Glutamatergic neuron (in vitro differentiated cells): ENCODE measurements around the gene ATP5MG. TPM values are rescaled to one million over a fixed set of nuclear protein-coding genes. Genes with fewer than 3 reads are reported as not detected.

Experiments
- DNase-seq: peaks from one replicate; pipeline ENCODE4 v3.0.0; 2022
- H3K27ac Mint-ChIP-seq: one replicate; pipeline ENCODE4 v1.8.0; 2020; ENCODE audit warnings: mild to moderate bottlenecking, mixed read lengths, inconsistent platforms; ENCODE audit not compliant: unreplicated experiment
- H3K27me3 Mint-ChIP-seq: one replicate; pipeline ENCODE4 v1.8.0; 2020; ENCODE audit warnings: mild to moderate bottlenecking, moderate library complexity, mixed read lengths, inconsistent platforms; ENCODE audit not compliant: unreplicated experiment
- H3K36me3 Mint-ChIP-seq: one replicate; pipeline ENCODE4 v1.8.0; 2020; ENCODE audit warnings: mild to moderate bottlenecking, mixed read lengths, inconsistent platforms; ENCODE audit not compliant: unreplicated experiment
- H3K4me1 Mint-ChIP-seq: one replicate; pipeline ENCODE4 v1.8.0; 2020; ENCODE audit warnings: mild to moderate bottlenecking, low read depth, mixed read lengths, inconsistent platforms; ENCODE audit not compliant: unreplicated experiment
- H3K4me3 Mint-ChIP-seq: one replicate; pipeline ENCODE4 v1.8.0; 2020; ENCODE audit warnings: mild to moderate bottlenecking, mixed read lengths, inconsistent platforms; ENCODE audit not compliant: unreplicated experiment
- H3K9me3 Mint-ChIP-seq: one replicate; pipeline ENCODE4 v1.8.0; 2020; ENCODE audit warnings: mild to moderate bottlenecking, moderate library complexity, mixed read lengths, inconsistent platforms; ENCODE audit not compliant: unreplicated experiment
- total RNA-seq: library from RNA; stranded (reverse); fragmentation: NEBNext Ultra II Directional; extraction: Animal tissue kit (Norgen Biotek cat#: 25700); gene quantifications from one replicate; pipeline ENCODE4 v1.2.1, GENCODE V29; 2021; ENCODE audit not compliant: unreplicated experiment
- TF ChIP-seq, protein P1 (sequence below): fragments of 200-600 bp; sonication (generic); IDR thresholded peaks from one replicate; pipeline ENCODE4 v1.5.0; 2021; ENCODE audit not compliant: partially characterized antibody, unreplicated experiment

ATP5MG gene
- total RNA-seq, 1 donor from 2014 or later = 140 TPM

DNA sequence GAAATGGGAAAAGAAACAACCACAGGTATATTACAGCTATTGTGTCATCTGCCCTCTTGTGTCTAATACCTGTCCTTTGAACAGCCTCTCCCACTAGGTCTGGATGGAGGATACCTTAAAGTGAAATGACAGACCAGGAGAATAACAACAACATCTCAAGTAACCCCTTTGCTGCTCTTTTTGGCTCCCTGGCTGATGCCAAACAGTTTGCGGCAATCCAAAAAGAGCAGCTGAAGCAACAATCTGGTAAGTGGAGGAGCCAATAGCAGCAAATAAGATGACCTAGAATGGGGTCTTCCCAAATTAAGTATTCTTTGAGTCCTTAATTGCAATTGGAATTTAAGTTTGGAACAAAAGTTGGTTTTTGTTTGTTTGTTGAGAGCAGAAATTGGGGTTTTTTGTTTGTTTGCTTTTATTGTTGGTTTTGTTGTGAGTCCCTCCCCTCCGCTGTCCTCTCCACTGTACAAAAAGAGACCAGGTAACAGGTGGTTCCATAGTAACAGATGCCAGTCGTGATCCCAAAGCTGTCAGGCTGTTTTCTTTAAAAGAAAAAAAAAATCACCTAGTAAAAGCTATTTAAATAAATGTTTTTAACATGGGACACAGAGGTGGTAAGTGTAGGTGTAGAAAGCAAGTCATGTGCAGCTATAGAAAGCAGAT is 36.3 kb upstream of the ATP5MG start:
- Mint-ChIP-seq H3K36me3 (no peaks in the 10 kb centered on the region), H3K4me3 (no peak overlapping the region), H3K4me1 (peaks cover 5% of the 10 kb centered on the region), H3K9me3 (no peaks in the 10 kb centered on the region), H3K27ac (no peak overlapping the region), H3K27me3 (no peaks in the 10 kb centered on the region)
- TF ChIP-seq, protein P1, sequence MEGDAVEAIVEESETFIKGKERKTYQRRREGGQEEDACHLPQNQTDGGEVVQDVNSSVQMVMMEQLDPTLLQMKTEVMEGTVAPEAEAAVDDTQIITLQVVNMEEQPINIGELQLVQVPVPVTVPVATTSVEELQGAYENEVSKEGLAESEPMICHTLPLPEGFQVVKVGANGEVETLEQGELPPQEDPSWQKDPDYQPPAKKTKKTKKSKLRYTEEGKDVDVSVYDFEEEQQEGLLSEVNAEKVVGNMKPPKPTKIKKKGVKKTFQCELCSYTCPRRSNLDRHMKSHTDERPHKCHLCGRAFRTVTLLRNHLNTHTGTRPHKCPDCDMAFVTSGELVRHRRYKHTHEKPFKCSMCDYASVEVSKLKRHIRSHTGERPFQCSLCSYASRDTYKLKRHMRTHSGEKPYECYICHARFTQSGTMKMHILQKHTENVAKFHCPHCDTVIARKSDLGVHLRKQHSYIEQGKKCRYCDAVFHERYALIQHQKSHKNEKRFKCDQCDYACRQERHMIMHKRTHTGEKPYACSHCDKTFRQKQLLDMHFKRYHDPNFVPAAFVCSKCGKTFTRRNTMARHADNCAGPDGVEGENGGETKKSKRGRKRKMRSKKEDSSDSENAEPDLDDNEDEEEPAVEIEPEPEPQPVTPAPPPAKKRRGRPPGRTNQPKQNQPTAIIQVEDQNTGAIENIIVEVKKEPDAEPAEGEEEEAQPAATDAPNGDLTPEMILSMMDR = no peak
- no peak for DNase-seq

- TF ChIP-seq, protein P1 = no peak
Observed at GRCh38 chr11:118366287-118366686, 35.1 kb upstream of the ATP5MG start.

GRCh38 chr11:118370774-118371173 is 30.6 kb upstream of the ATP5MG start:
- Mint-ChIP-seq H3K4me1 (no peaks in the 10 kb centered on the region), H3K27ac (no peak overlapping the region), H3K27me3 (no peaks in the 10 kb centered on the region), H3K9me3 (no peaks in the 10 kb centered on the region), H3K36me3 (no peaks in the 10 kb centered on the region), H3K4me3 (no peak overlapping the region)
- DNase-seq = no peak
- TF ChIP-seq, protein P1 = no peak

More at GRCh38 chr11:118366287-118366686, 35.1 kb upstream of the ATP5MG start:
- Mint-ChIP-seq H3K27me3 (no peaks in the 10 kb centered on the region), H3K27ac (no peak overlapping the region), H3K4me1 (no peaks in the 10 kb centered on the region), H3K36me3 (no peaks in the 10 kb centered on the region), H3K9me3 (no peaks in the 10 kb centered on the region), H3K4me3 (no peak overlapping the region)
- DNase-seq = no peak

DNA sequence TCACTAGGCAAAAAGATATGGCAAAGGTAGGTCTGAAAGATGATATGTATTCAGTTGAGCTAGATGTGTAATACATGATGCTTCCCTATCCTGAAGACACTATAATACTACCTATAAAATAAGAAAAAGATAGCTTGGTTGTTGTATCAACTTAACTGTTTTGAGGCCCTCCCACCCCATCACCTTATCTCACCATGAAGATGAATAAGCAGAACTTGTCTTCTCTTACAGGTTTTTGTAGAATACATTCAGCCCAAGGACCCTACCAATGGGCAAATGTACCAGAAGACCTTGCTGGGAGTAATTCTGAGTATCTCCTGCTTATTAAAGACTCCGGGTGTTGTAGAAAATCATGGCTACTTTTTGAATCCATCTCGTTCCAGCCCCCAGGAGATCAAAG is 28.1 kb upstream of the ATP5MG start:
- no peak overlapping the region for H3K4me3 Mint-ChIP-seq
- no peaks in the 10 kb centered on the region for H3K36me3 Mint-ChIP-seq
- no peaks in the 10 kb centered on the region for H3K9me3 Mint-ChIP-seq
- no peak overlapping the region for H3K27ac Mint-ChIP-seq
- no peaks in the 10 kb centered on the region for H3K27me3 Mint-ChIP-seq
- no peak for DNase-seq
- TF ChIP-seq, protein P1 = no peak
- H3K4me1 Mint-ChIP-seq = no peaks in the 10 kb centered on the region

GRCh38 chr11:118373871-118374270 is 27.5 kb upstream of the ATP5MG start:
- no peak overlapping the region for H3K27ac Mint-ChIP-seq
- no peaks in the 10 kb centered on the region for H3K36me3 Mint-ChIP-seq
- TF ChIP-seq, protein P1 = no peak
- DNase-seq = no peak
- no peak overlapping the region for H3K4me3 Mint-ChIP-seq
- no peaks in the 10 kb centered on the region for H3K4me1 Mint-ChIP-seq
- H3K27me3 Mint-ChIP-seq = no peaks in the 10 kb centered on the region
- no peaks in the 10 kb centered on the region for H3K9me3 Mint-ChIP-seq
